Glutamatergic neuron (in vitro differentiated cells): ENCODE measurements around the gene CDH11. TPM values are rescaled to one million over a fixed set of nuclear protein-coding genes. Genes with fewer than 3 reads are reported as not detected.

ENCODE experiments used
- DNase-seq: peaks from one replicate; pipeline ENCODE4 v3.0.0; 2022
- H3K27ac Mint-ChIP-seq: one replicate; pipeline ENCODE4 v1.8.0; 2020; ENCODE audit warnings: mild to moderate bottlenecking, mixed read lengths, inconsistent platforms; ENCODE audit not compliant: unreplicated experiment
- H3K27me3 Mint-ChIP-seq: one replicate; pipeline ENCODE4 v1.8.0; 2020; ENCODE audit warnings: mild to moderate bottlenecking, moderate library complexity, mixed read lengths, inconsistent platforms; ENCODE audit not compliant: unreplicated experiment
- H3K36me3 Mint-ChIP-seq: one replicate; pipeline ENCODE4 v1.8.0; 2020; ENCODE audit warnings: mild to moderate bottlenecking, mixed read lengths, inconsistent platforms; ENCODE audit not compliant: unreplicated experiment
- H3K4me1 Mint-ChIP-seq: one replicate; pipeline ENCODE4 v1.8.0; 2020; ENCODE audit warnings: mild to moderate bottlenecking, low read depth, mixed read lengths, inconsistent platforms; ENCODE audit not compliant: unreplicated experiment
- H3K4me3 Mint-ChIP-seq: one replicate; pipeline ENCODE4 v1.8.0; 2020; ENCODE audit warnings: mild to moderate bottlenecking, mixed read lengths, inconsistent platforms; ENCODE audit not compliant: unreplicated experiment
- H3K9me3 Mint-ChIP-seq: one replicate; pipeline ENCODE4 v1.8.0; 2020; ENCODE audit warnings: mild to moderate bottlenecking, moderate library complexity, mixed read lengths, inconsistent platforms; ENCODE audit not compliant: unreplicated experiment
- CTCF ChIP-seq: fragments of 200-600 bp; sonication (generic); IDR thresholded peaks from one replicate; pipeline ENCODE4 v1.5.0; 2021; ENCODE audit not compliant: partially characterized antibody, unreplicated experiment
- total RNA-seq: library from RNA; stranded (reverse); fragmentation: NEBNext Ultra II Directional; extraction: Animal tissue kit (Norgen Biotek cat#: 25700); gene quantifications from one replicate; pipeline ENCODE4 v1.2.1, GENCODE V29; 2021; ENCODE audit not compliant: unreplicated experiment

The CDH11 gene
- total RNA-seq, 1 donor from 2014 or later, result 2.6 TPM

GRCh38 chr16:65024767-65025178 is 97.1 kb downstream of the CDH11 start:
- no peaks in the 10 kb centered on the region for H3K4me1 Mint-ChIP-seq
- H3K4me3 Mint-ChIP-seq, result no peak overlapping the region
- no peak overlapping the region for H3K27ac Mint-ChIP-seq
- H3K9me3 Mint-ChIP-seq, result peaks cover 1% of the 10 kb centered on the region
- peaks cover 4% of the 10 kb centered on the region for H3K36me3 Mint-ChIP-seq
- DNase-seq, result no peak
- H3K27me3 Mint-ChIP-seq, result no peaks in the 10 kb centered on the region
- no peak for TF ChIP-seq CTCF

GRCh38 chr16:65023802-65024201 is 98.1 kb downstream of the CDH11 start:
- no peaks in the 10 kb centered on the region for H3K4me1 Mint-ChIP-seq
- H3K9me3 Mint-ChIP-seq, result peaks cover 1% of the 10 kb centered on the region
- peaks cover 4% of the 10 kb centered on the region for H3K36me3 Mint-ChIP-seq
- TF ChIP-seq CTCF, result no peak
- no peak overlapping the region for H3K27ac Mint-ChIP-seq
- DNase-seq, result no peak
- H3K27me3 Mint-ChIP-seq, result no peaks in the 10 kb centered on the region
- H3K4me3 Mint-ChIP-seq, result no peak overlapping the region

- no peaks in the 10 kb centered on the region for H3K27me3 Mint-ChIP-seq
- H3K36me3 Mint-ChIP-seq, result peaks cover 6% of the 10 kb centered on the region
- H3K4me3 Mint-ChIP-seq, result no peak overlapping the region
- no peak for TF ChIP-seq CTCF
- DNase-seq, result no peak
- peaks cover 1% of the 10 kb centered on the region for H3K9me3 Mint-ChIP-seq
- no peak overlapping the region for H3K27ac Mint-ChIP-seq
- H3K4me1 Mint-ChIP-seq, result no peaks in the 10 kb centered on the region
These were observed 99.8 kb downstream of the CDH11 start for GRCh38 chr16:65021852-65022595.

GRCh38 chr16:65016754-65017153 is 105.1 kb downstream of the CDH11 start:
- TF ChIP-seq CTCF, result no peak
- H3K36me3 Mint-ChIP-seq, result peaks cover 9% of the 10 kb centered on the region
- peaks cover 3% of the 10 kb centered on the region for H3K9me3 Mint-ChIP-seq

GRCh38 chr16:65015599-65015998 is 106.3 kb downstream of the CDH11 start:
- Mint-ChIP-seq H3K27me3 (no peaks in the 10 kb centered on the region), H3K36me3 (peaks cover 5% of the 10 kb centered on the region), H3K9me3 (peaks cover 3% of the 10 kb centered on the region), H3K4me3 (no peak overlapping the region), H3K4me1 (no peaks in the 10 kb centered on the region), H3K27ac (no peak overlapping the region)
- no peak for DNase-seq
- no peak for TF ChIP-seq CTCF

More at GRCh38 chr16:65016754-65017153, 105.1 kb downstream of the CDH11 start:
- Mint-ChIP-seq H3K4me1 (no peaks in the 10 kb centered on the region), H3K27me3 (no peaks in the 10 kb centered on the region), H3K27ac (no peak overlapping the region), H3K4me3 (no peak overlapping the region)
- DNase-seq, result no peak
